Stimulated activated CD8-positive, alpha-beta memory T cell treated with anti-CD3 and anti-CD28 coated beads, Interleukin-12 subunit alpha, Interleukin-12 subunit beta, amount 100 ng/mL, for 1 hour (primary cell): ENCODE data around the gene LMO7.

Experiments used
- DNase-seq: peaks from one replicate; pipeline ENCODE4 v3.0.0-alpha.2; 2020; ENCODE audit warnings: low read depth

The LMO7 gene

DNA sequence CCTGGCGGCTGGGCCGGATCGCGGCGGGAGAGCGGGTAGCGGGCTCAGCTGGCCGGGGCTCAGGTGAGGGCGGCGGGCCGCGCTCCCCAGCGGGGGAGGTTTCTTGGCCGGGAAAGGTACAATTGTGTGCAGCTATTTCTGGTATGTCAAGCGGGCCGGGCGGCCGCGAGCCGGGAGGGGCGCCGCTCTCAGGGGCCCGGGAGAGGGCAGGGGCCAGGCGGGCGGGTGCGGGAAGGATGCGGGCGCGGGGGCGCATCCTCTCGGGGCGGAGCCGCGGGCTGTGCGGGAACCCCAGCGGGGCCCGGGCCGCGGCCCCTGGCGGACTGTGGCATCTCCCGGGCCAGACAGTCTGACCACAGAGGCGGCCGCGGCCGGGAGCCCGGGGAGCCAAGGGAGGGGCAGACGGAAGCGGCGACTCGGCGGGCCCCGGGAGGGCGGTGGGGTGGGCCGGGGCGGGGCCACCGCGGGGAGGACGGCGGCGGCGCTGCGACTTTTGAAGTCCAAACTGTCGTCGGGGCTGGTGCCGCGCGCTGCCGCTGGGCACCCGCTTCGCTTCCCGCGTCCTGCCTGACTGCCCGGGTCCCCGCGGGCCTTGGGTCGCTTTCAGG is at the start of gene LMO7:
LMO7 (plus strand) TSS at position 503 of the 608 bp plus-strand sequence. CDS start 328 bp downstream, outside the sequence.
- DNase-seq, result peak; percentile 14

DNA sequence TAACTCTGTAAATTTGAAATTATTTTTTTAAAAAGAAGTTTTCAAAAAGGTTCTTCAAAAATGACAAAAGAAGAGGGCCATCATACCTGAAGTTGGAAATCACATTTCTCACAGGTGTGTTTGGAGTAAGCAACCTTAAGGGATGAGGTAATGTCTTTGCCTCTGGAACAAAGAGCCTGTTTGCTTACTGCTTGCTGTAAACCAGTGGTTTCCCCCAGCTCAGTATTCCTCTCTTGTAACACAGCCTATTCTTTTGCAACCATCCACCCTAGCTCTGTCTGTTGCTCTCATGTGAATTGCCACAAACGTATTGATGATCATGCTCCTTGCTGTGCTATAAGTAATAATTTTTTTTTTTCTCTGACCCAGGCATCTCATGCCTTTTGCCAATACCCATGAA is 48.5 kb upstream of the LMO7 start:
- no peak for DNase-seq

DNA sequence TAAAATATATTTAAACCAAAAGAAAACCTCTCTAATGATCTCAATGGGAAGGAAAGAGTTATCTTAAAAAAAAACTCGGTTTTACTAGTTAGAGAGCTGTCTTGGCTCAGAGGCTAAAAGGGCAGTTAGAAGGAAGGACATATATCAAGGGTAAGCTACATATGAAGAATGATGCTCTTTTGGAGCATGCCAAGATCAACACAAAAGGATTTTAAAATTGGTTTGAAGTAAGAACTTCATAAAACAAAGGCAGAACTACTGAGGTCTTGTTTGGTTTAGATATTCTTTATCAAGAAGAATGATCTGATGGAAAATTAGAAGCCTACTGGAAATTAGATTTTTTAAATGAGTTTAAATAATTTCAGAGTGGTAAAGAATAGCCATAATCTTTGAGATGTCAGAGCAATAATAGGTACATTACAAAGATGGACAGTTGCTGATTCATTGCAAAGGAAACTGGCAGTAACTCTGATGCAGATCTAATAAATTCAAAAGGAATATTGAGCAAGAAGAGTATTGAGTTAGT is 39.4 kb upstream of the LMO7 start:
- no peak for DNase-seq

DNA sequence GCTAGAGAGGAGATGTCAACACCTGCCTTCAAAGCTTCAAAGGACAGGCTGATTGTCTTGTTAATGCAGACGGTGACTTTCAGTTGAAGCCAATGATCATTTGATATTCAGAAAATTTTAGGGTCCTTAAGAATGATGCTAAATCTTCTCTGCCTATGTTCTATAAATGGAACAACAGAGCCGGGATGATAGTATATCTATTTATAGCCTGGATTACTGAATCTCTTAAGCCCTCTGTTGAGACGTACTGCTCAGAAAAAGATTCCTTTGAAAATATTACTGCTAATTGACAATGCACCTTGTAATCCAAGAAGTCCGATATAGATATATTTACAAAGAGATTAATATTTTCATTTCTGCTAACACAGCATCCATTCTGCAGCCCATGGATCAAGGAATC is 35.8 kb upstream of the LMO7 start:
- DNase-seq, result no peak

DNA sequence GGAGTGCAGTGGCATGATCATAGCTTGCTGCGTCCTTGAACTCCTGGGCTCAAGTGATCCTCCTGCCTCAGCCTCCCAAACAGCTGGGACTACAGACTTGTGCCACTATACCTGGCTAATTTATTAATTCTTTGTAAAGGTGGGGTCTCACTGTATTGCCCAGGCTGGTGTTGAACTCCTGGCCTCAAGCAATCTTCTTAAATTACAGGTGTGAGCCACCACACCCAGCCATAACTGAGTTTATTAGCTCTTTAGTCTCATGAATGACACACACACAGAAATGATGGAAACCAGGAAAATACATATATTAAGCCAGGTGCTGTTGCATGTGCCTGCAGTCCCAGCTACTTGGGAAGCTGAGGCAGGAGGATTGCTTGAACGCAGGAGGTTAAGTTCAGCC is 33.1 kb upstream of the LMO7 start:
- DNase-seq, result no peak

DNA sequence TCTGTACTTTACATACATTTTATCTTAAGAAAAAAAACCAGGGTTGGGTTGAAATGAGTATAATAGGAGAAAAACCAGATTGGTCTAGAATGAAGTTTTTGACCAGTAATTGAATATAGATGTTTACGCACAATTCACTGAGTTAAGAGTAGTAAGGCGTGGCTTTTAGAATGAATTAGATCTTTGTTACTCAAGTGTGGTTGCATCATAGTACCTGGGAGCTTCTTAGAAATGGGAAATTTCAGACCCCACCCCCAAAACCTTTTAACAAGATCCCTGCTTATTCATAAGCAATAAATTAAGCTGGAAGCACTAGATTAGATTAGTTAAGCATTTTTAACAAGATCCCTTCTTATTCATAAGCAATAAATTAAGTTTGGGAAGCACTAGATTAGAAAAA is 28.7 kb upstream of the LMO7 start:
- DNase-seq, result no peak

DNA sequence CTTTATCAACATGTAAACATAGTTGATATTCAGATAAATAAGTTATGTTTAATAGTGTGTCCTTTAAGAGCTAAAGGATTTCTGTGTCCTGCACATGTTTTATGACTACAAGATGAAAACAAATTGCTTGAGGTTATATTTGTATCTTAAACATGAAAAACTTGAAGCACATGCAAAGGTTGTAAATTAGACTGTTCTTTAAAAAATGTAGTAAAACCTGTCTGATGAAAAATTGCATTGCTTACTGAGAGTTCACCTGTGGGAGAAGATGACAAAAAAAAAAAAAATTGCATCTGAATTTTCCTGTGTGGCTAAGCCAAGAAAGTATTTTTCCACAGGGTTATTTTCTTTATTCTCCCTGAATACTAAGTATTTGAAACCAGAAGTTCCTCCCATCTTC is 25.7 kb upstream of the LMO7 start:
- DNase-seq, result no peak

DNA sequence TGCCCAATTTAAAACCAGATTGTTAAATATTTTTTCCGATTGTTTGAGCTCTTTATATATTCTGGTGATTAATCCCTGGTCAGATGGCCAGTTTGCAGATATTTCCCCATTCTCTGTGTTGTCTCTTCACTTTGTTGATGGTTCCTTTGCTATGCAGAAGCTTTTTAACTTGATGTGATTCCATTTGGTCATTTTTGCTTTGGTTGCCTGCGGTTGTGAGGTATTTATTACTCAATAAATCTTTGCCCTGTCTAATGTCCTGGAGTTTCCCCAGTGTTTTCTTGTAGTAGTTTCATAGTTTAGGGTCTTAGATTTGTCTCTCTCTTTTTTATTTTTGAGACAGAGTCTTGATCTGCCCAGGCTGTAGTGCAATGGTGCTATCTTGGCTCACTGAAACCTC is 23.8 kb upstream of the LMO7 start:
- DNase-seq, result no peak

DNA sequence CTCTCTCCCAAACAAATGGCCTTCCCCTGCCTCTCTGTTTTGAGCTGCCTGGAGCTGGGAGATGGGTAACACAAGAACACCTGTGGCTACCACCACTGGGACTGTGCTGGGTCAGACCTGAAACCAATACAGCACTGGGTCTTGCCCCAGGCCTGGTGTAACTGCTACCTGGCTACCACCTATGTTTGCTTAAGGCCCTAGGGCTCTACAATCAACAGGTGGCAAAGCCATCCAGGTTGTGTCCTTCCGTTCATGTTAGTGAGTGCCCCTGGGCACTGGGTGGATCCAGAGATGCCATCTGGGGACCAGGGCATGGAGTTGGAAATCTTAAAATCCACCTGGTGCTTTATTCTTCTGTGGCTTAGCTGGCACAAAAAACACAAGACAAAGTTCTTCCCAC is 18.9 kb upstream of the LMO7 start:
- no peak for DNase-seq

DNA sequence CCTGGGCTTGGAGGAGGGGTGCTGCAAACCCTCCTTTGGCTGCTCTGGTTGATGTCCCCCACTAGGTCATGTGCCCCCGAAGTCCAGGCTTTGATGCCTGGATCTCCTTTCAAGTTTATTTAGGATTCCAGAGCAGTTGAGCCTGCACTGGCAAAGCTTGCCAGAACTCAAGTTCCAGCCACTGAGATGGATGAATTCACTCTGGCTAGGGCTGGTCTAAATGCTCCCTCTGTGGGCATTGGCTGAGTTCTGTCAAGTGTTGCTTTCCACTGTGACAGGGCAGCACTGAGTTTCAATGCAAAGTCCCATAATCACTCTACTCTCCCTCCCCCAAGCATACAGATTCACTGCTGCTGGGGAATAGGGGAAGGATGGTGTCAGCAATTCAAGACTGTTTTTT is 17.8 kb upstream of the LMO7 start:
- no peak for DNase-seq

DNA sequence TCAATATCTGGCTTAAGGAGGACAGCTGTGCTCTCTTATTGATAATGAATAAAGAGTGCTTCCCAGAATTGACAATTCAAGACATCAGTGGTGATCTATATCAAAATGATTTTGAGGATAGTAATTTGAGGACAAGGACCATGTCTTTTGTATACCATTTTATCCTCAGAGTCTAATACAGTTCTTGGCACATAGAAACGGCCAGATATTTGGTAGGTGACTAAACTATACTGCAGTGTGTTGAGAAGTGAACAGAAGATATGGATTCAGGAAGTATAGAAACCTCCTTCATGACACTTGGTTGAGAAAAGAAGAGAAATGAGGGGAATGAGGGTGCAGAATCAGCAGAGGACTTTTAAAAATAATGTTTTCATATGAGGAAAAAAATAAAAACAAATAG is 16.1 kb upstream of the LMO7 start:
- DNase-seq, result no peak

DNA sequence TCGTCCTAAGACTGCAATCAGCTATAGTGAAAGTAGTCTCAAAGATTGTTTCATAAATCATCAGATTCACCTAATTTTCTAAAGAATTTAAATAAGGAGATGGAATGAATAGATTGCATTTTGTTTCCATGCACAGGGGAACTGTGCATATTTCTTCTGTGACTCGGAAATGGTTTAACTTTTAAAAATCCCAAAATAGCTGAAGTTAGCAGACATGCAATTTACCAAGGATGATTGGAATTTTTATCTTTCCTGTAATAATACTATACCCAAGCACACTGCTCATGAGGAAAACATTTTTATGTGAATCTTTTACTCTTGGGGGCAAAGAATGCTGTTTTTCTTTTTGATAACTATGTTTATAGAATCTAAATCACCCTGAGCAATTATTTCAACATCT is 15.0 kb upstream of the LMO7 start:
- DNase-seq, result no peak

DNA sequence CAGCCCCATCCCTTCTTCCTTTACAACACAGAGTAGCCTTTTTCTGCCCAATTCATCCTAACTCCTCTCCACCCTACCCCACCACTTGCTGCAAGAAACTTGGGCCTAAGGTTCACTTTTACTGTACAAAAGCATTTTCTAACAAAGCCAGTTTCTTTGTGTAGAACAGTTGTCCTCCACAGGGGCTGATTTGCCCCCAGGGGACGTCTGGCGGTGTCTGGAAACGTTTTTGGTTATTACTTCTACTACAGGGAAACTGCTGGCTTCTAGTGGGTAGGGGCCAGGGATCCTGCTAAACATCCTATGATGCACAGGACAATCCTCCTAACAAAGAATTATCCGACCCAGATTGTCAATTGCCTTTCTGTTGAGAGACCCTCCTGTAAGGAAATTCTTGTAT is 7.3 kb upstream of the LMO7 start:
- DNase-seq, result no peak

DNA sequence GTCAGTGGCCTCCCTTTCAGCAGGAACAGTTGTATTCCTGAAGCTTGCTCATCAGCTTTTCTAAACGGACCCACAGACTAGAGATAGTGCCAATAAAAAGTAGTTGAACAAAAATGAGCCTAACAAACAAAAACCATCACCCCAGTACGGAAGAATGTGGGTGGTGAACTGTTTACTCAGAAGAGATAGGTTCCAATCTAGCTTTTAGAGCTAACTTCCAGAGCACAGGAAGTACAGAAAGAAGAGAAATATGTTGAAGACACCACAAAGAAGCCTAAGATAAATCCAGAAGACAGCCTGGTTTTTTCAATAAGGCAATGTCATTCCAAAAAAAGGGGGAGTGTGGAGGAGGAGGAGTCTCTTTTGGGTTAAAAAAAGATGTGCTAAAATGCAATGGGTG is 2.8 kb upstream of the LMO7 start:
- DNase-seq, result no peak

DNA sequence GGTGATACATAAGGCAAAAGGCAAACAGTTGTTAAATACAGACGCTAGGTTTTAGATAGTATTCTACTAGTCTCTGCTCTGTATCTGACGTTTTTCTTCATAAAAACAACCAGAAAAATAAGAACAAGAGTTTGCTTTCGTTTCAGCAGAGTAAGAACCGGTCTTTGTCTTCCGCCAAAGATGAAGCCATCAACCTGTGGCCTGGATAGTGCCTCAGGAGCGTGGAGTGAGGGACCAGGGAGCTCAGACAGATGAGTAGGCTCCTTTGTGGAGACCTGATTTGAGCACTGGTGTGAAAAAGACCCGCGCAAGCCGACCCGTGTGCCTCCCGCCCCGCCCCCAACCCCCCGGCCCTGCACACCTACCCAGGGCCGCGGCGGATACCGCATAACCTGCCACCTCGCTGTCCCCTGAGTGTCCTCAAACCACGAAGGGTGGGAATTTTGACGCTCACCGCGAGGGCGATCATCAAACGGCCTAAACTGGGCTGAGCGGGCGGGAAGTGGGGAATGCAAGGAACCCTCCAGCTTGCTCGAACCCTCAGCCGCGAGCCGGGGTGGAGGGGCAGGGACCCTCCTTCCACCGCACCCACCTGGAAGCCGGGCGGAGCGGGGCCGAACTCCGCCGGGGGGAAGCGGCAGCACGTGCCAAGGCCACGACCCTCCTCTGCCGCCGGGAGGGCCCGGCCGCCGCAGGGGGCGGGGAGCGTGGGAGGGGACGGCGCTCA is 866 bp upstream of the LMO7 start:
- DNase-seq, result no peak

DNA sequence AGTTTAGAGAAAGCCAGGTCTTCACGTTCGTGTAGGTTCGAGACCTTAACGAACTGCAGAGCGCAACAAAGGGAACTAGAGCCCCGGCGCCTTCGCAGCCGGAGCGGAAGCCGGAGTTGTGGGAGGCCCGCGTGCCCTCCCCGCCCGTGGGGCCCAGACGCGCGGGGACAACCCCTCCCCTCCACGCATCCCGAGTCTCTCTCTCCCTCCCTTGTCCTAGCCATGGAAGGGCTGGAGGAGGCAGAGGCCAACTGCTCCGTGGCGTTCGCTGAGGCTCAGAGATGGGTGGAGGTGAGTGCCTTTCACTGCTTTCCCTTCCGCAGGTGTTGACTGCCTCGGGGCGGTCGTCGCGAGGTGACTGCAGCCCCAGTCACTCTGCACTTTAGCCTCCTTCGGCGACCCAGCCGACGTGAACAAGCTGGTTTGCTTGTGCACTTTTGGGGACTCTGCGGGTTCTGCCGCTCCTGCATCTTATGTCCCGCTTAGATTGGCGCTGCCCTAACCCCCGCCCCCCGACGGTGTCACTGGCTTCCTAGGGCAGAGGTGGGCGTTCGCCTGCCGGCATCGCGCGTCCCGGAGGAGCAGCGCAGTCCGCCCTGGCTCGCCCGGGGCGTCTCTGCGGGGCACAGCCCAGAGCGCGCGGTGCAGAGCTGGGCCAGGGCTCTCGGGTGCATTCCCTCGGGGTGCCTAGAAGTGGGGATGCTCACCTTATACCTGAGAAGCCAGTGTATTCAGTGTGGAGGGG is 478 bp downstream of the LMO7 start:
- DNase-seq, result peak; percentile 5

DNA sequence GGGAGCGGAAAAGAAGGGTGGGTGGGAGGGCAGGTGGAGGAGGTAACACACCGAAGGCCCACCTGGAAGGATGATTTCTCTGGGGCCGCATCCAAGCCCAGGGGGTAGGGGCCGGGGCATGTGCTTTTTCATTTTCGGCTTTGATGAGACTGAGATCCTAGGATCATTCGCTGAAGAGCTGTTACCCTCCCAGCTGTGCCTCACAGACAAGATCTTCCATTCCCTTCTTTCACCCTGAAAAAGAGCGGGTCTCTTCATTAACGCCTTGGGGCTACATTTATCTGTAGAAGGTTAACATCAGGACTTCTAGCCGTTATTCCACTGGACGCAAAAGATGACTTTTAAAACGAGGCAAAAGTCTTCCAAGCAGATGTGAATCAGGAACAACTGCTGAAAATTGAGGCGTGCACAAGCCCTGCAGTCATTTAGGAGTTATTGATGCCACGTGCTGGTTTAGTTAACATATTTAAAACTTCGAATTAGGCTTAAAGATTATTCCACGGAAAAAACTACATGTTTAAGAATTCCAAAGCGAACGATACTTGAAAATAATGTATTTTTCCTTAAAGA is 1.1 kb downstream of the LMO7 start:
- DNase-seq, result no peak

DNA sequence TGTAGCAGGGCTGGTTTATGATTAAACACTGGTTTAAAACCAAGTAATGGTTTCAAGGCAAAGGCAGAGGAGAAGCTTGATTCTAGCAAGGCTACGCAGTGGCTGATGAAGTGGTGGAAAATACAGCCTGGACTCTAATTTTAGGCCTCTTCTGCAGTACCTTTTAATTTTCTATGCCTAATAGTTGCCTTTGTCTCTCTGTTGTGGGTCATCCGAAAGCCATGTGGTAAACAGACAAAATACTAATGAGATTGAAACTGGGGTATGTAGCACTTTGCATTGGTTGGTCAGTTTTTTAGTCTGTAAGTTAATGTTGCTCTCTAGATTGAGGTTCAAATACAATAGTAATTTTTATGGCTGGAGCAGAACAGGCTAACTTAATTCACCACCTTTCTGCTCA is 3.3 kb downstream of the LMO7 start:
- no peak for DNase-seq

DNA sequence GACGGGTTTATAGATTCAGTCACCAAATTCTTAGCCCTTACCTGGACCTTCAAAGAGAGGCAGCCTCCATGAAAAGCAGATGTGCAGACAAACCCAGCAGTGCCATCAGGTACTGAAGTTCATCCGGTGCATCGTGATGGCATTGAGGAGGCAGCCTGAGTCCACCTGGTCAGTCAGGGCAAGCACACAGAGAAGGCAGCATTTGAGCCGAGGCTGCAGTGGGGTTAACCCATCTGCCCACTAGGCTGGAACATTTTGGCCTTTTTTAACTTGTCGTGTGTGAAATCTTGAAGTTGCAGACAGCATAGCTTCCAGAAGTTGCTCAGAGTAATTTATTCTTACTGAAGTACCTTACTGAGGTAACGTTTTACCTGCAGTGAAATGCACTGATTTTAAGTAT is 4.9 kb downstream of the LMO7 start:
- DNase-seq, result no peak

DNA sequence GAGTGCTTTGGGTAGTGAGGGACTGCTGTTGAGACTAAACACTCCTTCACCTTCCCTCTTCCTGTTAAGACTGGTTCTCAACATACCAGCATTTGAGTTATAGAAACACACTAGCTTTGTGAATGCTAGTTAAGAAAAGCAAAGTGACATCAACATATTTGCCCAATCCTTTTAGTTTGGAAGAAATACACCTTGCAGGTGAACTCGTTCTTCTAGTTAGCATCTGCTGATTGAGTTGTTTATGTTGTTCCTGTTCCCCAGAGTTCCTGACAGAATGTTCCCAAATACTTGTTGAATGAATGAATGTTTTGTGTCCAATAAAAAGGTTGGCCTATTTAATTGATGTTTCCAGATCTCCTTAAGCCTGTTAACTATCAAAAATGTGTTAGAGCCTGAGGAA is 7.1 kb downstream of the LMO7 start:
- no peak for DNase-seq

DNA sequence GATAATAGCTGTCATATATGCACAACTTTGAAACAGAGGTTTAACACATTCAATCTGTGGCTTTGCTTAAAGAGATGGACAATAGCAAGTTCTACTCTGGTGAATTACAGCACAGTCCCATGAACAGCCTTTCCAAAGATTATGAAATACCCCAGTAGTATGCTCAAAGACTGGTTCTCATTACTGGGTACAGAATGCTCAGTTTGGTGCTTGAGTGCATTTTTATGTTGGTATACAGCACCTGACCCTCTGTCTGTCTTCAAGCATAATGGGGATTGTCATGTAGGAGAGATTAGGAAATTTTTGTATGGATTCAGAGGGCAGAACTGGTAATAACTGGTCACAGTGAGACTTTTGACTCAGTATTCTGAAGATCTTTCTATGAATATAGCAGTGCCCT is 7.6 kb downstream of the LMO7 start:
- DNase-seq, result no peak

DNA sequence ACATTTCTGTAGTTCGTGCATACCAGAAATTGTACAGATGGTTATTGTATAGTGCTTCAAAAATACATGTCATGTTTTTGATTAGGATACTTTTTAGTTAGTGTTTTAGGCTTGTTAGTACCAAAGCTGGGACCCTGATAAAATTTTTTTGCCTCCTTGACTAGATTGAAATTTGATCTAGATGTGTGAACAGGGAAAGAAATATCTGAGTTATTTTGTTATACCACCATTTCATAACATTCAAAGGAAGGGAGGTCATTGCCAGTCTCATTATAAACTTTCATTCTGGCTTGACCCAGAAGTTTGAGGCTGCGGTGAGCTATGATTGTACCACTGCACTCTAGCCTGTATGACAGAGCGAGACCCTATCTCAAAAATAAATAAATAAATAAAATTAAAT is 9.0 kb downstream of the LMO7 start:
- no peak for DNase-seq
